H1 (cell line): Measurements from ENCODE around the gene TFEC. TPM values are rescaled to one million over a fixed set of nuclear protein-coding genes. Genes with fewer than 3 reads are reported as not detected.

ENCODE experiments used
- CBX5 ChIP-seq: fragments of 300-800, 300-1000 bp; sonication (generic); IDR thresholded peaks from 2 replicates; pipeline ENCODE4 v1.7.1; 2016; ENCODE audit warnings: antibody characterized with exemption, low read length, low read depth
- KDM5A ChIP-seq: fragments of 200-600 bp; IDR thresholded peaks from 2 replicates; pipeline ENCODE4 v1.7.1; 2012; ENCODE audit warnings: mild to moderate bottlenecking, low read length, inconsistent platforms, mixed read lengths
- MAFK ChIP-seq: IDR thresholded peaks from 2 replicates; pipeline ENCODE4 v1.6.1; 2012; ENCODE audit warnings: low read depth, mild to moderate bottlenecking, improper control_type of control experiment, low read length
- SIN3A ChIP-seq, 2 experiments: IDR thresholded peaks in 1 of 2; conservative IDR thresholded peaks in 1 of 2; 2 replicates each; pipeline ENCODE4 v1.6.1; 2011 to 2012; ENCODE audit warnings: low read length in 2 of 2, improper control_type of control experiment in 1 of 2, low read depth in 1 of 2, mild to moderate bottlenecking in 1 of 2
- SIRT6 ChIP-seq: IDR thresholded peaks from one replicate; pipeline ENCODE4 v1.7.1; 2012; ENCODE audit warnings: low read length, inconsistent platforms
- TAF7 ChIP-seq: optimal IDR thresholded peaks from 2 replicates; pipeline ENCODE3; 2011; ENCODE audit warnings: low read depth, mild to moderate bottlenecking, inconsistent platforms, low read length, moderate library complexity, borderline replicate concordance
- polyA plus RNA-seq, 7 experiments: library from polyadenylated mRNA; depleted of rRNA in 3 of 7; stranded (reverse) in 5 of 7; unstranded in 2 of 7; fragments of >200 nt in 5 of 7; fragments of 200-250 nt in 2 of 7; gene quantifications; 1 replicate in 5 of 7; 2 replicates in 1 of 7; 4 replicates in 1 of 7; pipeline versions ENCODE4 v1.2.1 to v1.2.3, GENCODE V29; 2011 to 2013; ENCODE audit warnings: missing spikeins in 2 of 7, mixed read lengths in 2 of 7
- total RNA-seq: library from RNA; stranded (reverse); fragmentation: NEBNext Ultra II Directional; extraction: Animal tissue kit (Norgen Biotek cat#: 25700); gene quantifications from 2 replicates; pipeline ENCODE4 v1.2.1, GENCODE V29; 2021
- TF ChIP-seq, protein P1 (sequence below): fragments of 300-600 bp; sonication (generic); IDR thresholded peaks from 2 replicates; pipeline ENCODE4 v1.7.1; 2012; ENCODE audit warnings: low read length, moderate library complexity, mild to moderate bottlenecking, inconsistent platforms; ENCODE audit not compliant: insufficient replicate concordance
- TF ChIP-seq, protein P2 (sequence below): IDR thresholded peaks from 2 replicates; pipeline ENCODE4 v1.6.1; 2012; ENCODE audit warnings: inconsistent platforms
- TF ChIP-seq, protein P3 (sequence below): IDR thresholded peaks from 2 replicates; pipeline ENCODE4 v1.6.1; 2011; ENCODE audit warnings: low read depth, mild to moderate bottlenecking, low read length; ENCODE audit not compliant: insufficient read depth
- TF ChIP-seq, protein P4 (sequence below): IDR thresholded peaks from 2 replicates; pipeline ENCODE4 v1.6.1; 2012; ENCODE audit warnings: inconsistent platforms

The TFEC gene
- total and polyA plus RNA-seq, 2 of the 8 experiments (the other 6 are each of a cell fraction or from before 2014, with no cell fraction given), result not detected

DNA sequence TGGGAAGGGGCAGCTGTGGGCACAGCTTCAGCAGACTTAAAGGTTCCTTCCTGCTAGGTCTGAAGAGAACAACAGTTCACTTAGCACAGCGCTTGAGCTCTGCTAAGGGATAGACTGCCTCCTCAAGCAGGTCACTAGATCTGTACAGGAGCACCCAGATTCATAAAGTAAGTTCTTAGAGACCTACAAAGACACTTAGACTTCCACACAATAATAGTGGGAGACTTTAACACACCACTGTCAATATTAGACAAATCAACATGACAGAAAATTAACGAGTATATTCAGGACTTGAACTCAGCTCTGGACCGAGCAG, 140.9 kb downstream of the TFEC start (continued):
- TF ChIP-seq, protein P1, sequence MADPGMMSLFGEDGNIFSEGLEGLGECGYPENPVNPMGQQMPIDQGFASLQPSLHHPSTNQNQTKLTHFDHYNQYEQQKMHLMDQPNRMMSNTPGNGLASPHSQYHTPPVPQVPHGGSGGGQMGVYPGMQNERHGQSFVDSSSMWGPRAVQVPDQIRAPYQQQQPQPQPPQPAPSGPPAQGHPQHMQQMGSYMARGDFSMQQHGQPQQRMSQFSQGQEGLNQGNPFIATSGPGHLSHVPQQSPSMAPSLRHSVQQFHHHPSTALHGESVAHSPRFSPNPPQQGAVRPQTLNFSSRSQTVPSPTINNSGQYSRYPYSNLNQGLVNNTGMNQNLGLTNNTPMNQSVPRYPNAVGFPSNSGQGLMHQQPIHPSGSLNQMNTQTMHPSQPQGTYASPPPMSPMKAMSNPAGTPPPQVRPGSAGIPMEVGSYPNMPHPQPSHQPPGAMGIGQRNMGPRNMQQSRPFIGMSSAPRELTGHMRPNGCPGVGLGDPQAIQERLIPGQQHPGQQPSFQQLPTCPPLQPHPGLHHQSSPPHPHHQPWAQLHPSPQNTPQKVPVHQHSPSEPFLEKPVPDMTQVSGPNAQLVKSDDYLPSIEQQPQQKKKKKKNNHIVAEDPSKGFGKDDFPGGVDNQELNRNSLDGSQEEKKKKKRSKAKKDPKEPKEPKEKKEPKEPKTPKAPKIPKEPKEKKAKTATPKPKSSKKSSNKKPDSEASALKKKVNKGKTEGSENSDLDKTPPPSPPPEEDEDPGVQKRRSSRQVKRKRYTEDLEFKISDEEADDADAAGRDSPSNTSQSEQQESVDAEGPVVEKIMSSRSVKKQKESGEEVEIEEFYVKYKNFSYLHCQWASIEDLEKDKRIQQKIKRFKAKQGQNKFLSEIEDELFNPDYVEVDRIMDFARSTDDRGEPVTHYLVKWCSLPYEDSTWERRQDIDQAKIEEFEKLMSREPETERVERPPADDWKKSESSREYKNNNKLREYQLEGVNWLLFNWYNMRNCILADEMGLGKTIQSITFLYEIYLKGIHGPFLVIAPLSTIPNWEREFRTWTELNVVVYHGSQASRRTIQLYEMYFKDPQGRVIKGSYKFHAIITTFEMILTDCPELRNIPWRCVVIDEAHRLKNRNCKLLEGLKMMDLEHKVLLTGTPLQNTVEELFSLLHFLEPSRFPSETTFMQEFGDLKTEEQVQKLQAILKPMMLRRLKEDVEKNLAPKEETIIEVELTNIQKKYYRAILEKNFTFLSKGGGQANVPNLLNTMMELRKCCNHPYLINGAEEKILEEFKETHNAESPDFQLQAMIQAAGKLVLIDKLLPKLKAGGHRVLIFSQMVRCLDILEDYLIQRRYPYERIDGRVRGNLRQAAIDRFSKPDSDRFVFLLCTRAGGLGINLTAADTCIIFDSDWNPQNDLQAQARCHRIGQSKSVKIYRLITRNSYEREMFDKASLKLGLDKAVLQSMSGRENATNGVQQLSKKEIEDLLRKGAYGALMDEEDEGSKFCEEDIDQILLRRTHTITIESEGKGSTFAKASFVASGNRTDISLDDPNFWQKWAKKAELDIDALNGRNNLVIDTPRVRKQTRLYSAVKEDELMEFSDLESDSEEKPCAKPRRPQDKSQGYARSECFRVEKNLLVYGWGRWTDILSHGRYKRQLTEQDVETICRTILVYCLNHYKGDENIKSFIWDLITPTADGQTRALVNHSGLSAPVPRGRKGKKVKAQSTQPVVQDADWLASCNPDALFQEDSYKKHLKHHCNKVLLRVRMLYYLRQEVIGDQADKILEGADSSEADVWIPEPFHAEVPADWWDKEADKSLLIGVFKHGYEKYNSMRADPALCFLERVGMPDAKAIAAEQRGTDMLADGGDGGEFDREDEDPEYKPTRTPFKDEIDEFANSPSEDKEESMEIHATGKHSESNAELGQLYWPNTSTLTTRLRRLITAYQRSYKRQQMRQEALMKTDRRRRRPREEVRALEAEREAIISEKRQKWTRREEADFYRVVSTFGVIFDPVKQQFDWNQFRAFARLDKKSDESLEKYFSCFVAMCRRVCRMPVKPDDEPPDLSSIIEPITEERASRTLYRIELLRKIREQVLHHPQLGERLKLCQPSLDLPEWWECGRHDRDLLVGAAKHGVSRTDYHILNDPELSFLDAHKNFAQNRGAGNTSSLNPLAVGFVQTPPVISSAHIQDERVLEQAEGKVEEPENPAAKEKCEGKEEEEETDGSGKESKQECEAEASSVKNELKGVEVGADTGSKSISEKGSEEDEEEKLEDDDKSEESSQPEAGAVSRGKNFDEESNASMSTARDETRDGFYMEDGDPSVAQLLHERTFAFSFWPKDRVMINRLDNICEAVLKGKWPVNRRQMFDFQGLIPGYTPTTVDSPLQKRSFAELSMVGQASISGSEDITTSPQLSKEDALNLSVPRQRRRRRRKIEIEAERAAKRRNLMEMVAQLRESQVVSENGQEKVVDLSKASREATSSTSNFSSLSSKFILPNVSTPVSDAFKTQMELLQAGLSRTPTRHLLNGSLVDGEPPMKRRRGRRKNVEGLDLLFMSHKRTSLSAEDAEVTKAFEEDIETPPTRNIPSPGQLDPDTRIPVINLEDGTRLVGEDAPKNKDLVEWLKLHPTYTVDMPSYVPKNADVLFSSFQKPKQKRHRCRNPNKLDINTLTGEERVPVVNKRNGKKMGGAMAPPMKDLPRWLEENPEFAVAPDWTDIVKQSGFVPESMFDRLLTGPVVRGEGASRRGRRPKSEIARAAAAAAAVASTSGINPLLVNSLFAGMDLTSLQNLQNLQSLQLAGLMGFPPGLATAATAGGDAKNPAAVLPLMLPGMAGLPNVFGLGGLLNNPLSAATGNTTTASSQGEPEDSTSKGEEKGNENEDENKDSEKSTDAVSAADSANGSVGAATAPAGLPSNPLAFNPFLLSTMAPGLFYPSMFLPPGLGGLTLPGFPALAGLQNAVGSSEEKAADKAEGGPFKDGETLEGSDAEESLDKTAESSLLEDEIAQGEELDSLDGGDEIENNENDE, result no peak
- no peak for TF ChIP-seq MAFK
- no peak for TF ChIP-seq TAF7
- TF ChIP-seq CBX5, result no peak
- TF ChIP-seq, protein P2, sequence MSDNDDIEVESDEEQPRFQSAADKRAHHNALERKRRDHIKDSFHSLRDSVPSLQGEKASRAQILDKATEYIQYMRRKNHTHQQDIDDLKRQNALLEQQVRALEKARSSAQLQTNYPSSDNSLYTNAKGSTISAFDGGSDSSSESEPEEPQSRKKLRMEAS, result no peak
- no peak for TF ChIP-seq KDM5A
- TF ChIP-seq SIRT6, result no peak
- TF ChIP-seq, protein P3, sequence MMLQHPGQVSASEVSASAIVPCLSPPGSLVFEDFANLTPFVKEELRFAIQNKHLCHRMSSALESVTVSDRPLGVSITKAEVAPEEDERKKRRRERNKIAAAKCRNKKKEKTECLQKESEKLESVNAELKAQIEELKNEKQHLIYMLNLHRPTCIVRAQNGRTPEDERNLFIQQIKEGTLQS, result no peak
- TF ChIP-seq SIN3A (conservative IDR thresholded peaks at IDR 0.05 in 1 of 2, IDR thresholded peaks at IDR 0.05 in 1 of 2; ENCODE audit: low read depth in 1 of 2, low read length in 2 of 2), result no peak
- TF ChIP-seq, protein P4, sequence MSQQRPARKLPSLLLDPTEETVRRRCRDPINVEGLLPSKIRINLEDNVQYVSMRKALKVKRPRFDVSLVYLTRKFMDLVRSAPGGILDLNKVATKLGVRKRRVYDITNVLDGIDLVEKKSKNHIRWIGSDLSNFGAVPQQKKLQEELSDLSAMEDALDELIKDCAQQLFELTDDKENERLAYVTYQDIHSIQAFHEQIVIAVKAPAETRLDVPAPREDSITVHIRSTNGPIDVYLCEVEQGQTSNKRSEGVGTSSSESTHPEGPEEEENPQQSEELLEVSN, result no peak
